NCI-H510A treated with DMSO at 0.1 percent for 48 hours (cell line): ENCODE measurements around the gene RPL6.
"Not testable (repeated sequence)": the region's sequence is repeated elsewhere in the genome, so short reads cannot be mapped to it uniquely, and the experiment has no call there.

Experiments used
- DNase-seq: peaks from one replicate; lab custom pipeline; 2025; lab: John Stamatoyannopoulos, UW

The RPL6 gene

DNA sequence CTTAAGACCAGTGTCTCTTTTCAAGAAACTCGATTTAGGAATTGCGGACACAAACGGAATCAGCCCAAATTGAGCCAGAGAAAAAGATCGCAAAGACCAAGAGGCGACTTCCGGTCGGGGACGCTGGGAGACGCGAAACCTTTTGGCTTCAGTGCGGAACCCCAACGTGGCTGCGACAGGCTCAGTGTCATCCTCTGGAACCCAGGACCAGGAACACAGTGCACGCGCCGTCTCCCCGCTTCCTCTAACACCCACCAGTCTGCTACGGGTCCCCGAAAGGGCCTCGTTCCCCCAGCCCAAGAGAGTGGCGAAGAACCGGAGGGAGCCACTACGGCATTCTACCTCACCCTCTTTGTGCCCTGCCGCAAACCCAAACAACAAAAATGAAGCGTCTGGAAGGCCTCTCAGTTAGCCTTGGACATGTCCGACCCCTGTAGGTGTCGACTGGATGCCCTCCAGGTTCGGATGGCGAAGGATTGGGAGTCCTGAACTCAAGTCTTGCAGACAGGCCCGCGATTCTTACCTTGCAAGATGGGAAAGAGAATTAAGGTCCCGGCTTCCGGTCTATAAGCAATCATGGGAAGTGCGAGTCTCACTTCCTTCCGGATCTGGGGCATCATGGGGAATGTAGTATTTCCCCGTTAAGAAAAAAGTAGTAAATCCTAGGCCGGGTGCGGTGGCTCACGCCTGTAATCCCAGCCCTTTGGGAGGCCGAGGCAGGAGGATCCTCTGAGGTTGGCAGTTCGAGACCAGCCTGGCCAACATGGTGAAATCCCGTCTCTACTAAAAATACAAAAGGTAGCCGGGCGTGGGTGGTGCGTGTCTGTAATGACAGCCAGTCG, at the start of gene RPL6:
Gene RPL6 (minus strand): TSS at position 542 of the 842 bp plus-strand sequence. CDS start 949 bp downstream, outside the sequence.
- peak; percentile 92 for DNase-seq

DNA sequence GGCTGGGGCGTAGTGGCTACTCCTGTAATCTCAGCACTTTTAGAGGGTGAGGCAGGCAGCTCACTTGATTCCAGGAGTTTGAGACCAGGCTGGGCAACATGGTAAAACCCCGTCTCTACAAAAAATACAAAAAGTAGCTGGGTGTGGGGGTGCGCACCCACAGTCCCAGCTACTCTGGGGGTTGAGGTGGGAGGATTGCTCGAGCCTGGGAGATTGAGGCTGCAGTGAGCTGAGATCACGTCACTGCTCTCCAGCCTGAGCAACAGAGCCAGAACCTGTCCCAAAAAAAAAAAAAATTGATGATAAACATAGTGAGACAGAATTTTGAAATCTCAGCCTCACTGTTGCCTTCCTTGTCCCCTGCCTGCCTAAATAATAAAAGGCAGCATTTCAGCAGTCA, 49.3 kb upstream of the RPL6 start:
- no peak for DNase-seq

DNA sequence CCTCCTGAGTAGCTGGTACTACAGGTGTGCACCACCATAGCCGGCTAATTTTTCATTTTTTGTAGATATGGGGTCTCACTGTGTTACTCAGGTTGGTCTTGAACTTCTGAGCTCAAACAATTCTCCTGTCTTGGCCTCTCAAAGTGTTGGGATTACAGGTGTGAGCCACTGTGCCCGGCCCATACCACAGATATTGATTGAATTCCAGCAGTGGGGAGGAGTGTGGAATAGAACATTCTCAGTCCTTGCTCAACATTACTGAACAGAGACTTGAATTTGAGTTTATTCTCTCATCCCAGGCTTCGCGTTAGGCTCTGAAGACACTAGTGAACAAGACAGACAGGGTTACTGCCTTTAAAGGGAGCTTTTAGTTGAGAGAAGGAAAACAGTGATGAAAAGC, 48.9 kb upstream of the RPL6 start:
- no peak for DNase-seq

DNA sequence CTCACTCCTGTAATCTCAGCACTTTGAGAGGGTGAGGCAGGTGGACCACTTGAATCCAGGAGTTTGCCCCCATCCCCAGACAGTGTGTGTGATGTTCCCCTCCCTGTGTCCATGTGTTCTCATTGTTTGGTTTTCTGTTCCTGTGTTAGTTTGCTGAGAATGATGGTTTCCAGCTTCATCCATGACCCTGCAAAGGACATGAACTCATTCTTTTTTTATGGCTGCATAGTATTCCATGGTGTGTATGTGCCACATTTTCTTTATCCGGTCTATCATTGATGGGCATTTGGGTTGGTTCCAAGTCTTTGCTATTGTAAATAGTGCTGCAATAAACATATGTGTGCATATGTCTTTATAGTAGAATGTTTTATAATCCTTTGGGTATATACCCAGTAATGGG, 47.7 kb upstream of the RPL6 start:
- not testable (repeated sequence) for DNase-seq

- DNase-seq = no peak
Measured at GRCh38 chr12:112456029-112456428, 46.6 kb upstream of the RPL6 start.

DNA sequence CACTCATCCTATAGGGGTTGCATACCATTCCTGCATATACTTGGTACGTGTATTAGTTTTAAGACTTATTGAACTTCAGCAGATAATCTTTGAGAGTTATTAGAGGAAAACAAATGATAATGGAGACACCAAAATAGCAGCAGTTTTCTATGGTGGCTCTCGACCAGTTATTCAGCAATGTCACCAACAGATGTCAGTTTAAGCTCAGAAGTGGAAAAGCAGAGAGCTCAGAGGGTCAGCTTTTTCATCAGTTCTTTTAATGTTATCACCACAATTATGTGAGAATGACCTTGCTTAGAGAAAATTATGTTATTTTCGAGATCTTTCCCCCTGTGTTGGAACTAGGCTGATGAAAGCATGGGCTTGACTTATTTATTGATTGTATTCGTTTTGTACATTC, 41.3 kb upstream of the RPL6 start:
- no peak for DNase-seq

GRCh38 chr12:112448165-112448564, 38.8 kb upstream of the RPL6 start:
- not testable (repeated sequence) for DNase-seq

GRCh38 chr12:112447106-112447505, 37.7 kb upstream of the RPL6 start:
- no peak for DNase-seq

DNA sequence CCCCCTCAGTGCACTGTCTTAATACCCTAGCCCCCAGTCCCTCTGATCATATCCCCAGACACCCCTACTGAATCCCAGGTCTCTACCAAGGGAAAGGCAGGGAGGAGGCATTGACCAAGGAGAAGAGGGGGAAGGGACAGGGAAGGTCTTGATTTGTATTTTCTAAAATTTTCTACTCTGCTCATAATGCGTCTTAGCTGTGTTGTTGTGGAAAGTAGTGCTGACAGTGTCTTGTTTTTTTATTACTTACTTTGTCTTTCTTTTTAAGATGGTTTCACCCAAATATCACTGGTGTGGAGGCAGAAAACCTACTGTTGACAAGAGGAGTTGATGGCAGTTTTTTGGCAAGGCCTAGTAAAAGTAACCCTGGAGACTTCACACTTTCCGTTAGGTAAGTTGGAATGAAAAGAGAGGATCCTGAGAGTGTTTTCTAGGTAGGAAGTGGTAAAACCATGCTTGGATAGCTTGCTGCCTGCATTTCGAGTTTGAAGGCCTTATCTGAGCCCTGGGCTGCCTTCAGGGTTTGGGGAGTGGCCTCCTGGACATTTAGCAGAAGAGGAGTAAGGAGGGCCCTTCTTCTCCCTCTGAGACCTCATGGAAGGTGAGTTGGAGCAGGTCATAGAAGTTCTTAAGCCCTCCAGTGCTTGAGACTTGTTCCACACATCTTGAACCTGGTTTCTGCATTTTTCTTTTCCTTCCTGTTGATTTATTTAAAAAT, 36.8 kb upstream of the RPL6 start:
- DNase-seq = no peak

DNA sequence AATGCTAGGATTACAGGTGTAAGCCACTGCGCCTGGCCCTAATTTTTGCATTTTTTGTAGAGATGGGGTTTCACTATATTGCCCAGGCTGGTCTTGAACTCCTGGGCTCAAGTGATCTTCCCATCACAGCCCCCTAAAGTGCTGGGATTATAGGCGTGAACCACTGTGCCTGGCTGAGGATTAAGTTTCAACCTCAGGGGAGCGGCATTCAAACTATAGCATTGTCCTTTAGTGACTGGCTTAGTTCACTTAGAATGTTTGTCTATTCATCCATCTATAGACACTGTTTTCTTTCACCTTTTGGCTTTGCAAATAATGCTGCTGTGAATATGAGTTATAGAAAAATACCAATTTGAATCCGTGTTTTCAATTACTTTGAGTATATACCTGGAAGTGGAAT, 34.5 kb upstream of the RPL6 start:
- no peak for DNase-seq

- DNase-seq = not testable (repeated sequence)
Measured at GRCh38 chr12:112440653-112441052, 31.2 kb upstream of the RPL6 start.

DNA sequence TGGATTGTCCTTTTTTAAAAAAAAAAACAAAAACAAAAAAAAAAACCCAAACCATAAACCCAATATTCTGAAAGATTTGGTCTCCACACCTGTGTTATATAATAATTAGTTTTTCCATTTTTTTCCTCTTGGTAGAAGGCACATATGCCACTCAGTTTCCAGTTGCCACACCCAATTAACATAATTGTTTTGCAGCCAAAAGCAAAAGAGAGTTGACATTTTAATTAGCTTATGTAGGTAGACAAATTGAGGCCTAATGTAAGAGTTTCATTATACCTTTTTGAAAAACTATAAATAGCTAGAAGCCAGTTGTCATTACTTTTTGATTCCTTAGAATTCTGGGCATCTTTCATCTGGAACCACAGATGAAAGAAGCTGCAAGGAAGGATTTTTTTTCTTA, 30.4 kb upstream of the RPL6 start:
- DNase-seq = no peak

DNA sequence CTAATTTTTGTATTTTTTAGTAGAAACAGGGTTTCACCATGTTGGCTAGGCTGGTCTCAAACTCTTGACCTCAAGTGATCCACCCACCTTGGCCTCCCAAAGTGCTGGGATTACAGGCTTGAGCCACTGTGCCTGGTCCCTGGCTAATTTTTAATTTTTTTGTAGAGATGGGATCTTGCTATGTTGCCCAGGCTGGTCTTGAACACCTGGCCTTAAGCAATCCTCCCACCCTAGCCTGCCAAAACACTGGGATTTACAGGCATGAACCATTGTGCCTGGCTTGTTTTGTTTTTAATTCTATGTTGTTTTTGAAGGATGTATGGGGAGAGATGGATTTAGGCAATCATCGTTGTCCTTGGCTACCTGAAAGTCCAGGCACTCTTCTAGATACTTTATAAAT, 29.2 kb upstream of the RPL6 start:
- DNase-seq = not testable (repeated sequence)

DNA sequence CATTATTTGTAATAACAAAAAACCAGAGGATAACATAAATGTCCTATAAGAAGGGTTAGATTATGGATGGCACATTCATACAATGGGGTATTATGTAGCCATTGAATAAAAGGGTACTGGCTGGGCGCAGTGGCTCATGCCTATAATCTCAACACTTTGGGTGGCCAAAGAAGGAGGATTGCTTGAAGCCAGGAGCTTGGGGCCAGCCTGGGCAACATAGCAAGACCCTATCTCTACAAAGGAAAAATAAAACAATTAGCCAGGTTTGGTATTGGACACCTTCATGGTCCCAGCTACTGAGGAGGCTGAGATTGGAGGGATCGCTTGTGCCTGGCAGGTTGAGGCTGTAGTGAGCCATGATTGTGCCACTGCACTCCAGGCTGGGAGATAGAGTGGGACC, 24.1 kb upstream of the RPL6 start:
- DNase-seq = no peak

GRCh38 chr12:112431965-112432364, 22.6 kb upstream of the RPL6 start:
- DNase-seq = no peak

DNA sequence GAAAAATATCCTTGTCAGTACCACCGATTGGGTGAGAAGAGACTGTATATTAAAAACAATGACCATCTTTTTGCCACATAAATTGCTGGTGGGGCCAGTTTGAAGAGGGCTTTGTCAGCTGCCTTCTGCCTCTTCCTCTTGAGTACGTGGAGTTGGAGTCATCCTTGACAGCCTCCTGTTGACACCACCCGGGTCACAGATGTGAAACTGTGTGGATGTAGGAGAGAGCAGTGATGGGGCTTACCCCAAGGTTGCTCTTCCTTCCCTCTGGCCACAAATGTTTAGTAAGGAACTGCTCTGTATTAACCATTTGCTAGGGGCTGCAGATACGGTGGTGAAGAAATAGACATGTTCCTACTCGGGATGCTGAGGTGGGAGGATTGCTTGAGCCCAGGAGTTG, 21.5 kb upstream of the RPL6 start:
- no peak for DNase-seq

- no peak for DNase-seq
Measured at GRCh38 chr12:112427760-112428159, 18.4 kb upstream of the RPL6 start.

DNA sequence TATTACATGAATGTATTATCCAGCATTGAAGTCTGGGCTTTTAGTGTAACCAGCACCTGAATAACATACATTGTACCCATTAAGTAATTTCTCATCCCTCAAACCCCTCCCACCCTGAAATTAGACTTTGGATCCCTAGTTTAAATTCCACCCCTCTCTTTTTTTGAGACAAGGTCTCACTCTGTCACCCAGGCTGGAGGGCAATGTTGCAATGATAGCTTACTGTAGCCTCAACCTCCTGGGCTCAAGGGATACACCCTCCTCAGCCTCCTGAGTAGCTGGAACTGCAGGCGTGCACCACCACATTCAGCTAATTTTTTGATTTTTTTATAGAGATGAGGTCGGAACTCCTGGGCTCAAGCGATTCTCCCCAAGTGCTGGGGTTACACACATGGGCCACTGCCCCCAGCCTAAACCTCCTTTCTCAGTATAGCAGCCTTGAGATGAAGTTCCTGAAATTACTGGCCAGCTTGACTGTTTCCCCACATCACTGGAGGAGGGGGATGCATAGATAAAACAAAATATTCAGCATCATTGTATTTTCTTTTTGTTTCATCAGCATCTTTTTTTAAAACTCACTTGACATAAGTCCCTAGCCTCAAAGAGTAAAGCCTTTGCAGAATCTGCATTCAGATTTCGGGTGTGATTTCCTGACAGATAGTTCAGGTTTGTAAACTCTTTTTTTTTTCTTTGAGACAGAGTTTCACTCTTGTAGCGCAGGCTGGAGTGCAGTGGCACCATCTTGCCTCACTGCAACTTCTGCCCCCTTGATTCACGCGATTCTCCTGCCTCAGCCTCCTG, 16.4 kb upstream of the RPL6 start:
- no peak for DNase-seq

- DNase-seq = no peak
Measured at GRCh38 chr12:112424126-112424525, 14.7 kb upstream of the RPL6 start.

- DNase-seq = no peak
Measured at GRCh38 chr12:112422531-112422930, 13.1 kb upstream of the RPL6 start.

- DNase-seq = no peak
Measured at GRCh38 chr12:112421363-112421762, 12.0 kb upstream of the RPL6 start.

DNA sequence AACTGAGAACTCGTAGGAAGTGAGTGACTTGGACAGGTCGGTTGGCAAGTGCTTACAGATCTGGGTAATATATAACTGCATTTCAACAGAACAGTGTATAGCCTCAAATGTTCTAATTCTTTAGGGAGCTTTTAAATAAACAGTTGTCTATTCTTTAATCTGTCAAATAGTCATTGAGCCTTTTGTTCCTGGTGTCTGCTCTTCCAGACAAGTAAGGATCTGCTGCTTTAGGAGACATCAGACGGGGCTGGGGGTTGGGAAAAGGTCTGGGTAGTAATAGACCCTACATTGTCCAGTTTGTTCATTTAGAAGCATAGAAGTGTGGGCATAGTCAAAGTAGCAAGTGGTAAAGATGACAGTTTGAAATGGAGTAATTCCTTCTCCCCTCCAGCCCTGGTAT, 11.3 kb upstream of the RPL6 start:
- DNase-seq = no peak
